Measurements from ENCODE around the gene CD1B.

The CD1B gene

DNA sequence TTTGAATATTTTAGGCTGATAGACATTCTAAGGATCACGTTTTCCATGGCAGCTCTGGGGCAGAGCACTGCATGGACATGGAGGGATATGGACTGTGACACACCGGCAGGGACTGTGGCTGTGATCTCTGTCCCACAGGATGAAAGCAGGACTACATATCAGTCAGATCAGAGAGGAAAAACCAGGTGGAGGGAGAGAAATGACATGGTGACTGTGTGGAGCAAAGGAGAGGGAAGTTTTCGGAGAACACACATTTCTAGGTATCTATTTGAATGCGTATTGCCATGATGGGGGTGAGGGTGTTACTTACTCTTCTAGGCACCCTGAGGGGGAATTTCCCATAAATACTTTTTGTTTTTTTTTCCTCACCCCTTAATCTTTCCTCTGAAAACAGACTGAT, 44.8 kb downstream of the CD1B start:
- TF ChIP-seq, protein P1, sequence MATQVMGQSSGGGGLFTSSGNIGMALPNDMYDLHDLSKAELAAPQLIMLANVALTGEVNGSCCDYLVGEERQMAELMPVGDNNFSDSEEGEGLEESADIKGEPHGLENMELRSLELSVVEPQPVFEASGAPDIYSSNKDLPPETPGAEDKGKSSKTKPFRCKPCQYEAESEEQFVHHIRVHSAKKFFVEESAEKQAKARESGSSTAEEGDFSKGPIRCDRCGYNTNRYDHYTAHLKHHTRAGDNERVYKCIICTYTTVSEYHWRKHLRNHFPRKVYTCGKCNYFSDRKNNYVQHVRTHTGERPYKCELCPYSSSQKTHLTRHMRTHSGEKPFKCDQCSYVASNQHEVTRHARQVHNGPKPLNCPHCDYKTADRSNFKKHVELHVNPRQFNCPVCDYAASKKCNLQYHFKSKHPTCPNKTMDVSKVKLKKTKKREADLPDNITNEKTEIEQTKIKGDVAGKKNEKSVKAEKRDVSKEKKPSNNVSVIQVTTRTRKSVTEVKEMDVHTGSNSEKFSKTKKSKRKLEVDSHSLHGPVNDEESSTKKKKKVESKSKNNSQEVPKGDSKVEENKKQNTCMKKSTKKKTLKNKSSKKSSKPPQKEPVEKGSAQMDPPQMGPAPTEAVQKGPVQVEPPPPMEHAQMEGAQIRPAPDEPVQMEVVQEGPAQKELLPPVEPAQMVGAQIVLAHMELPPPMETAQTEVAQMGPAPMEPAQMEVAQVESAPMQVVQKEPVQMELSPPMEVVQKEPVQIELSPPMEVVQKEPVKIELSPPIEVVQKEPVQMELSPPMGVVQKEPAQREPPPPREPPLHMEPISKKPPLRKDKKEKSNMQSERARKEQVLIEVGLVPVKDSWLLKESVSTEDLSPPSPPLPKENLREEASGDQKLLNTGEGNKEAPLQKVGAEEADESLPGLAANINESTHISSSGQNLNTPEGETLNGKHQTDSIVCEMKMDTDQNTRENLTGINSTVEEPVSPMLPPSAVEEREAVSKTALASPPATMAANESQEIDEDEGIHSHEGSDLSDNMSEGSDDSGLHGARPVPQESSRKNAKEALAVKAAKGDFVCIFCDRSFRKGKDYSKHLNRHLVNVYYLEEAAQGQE (IDR thresholded peaks at IDR 0.05; ENCODE audit: low read depth) = no peak
- TF ChIP-seq TEAD4 (IDR thresholded peaks at IDR 0.05) = no peak

DNA sequence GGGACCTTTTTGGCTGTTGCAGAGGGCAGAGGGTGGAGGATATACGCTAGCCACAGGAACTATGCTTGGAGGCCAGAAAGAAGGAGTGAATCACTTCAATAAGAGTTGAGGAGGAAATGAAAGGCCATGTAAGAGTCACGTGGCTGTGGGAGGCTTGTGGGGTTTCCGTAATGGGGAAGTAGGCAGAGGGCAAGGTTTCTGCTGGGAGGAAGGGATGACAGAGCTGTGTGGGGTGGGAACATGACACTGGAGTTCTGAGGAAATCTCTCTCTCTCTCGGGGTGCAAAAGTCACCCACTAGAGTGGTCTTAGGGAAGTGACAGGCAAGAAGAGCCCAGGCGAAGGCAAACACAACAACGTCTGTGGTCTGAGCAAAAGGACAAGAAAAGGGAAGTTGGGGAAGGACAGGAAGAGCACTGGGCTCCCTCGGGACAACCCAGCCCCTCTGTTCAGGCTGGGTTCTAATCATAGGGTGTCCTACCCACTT, 45.5 kb downstream of the CD1B start:
- TF ChIP-seq RAD21 (IDR thresholded peaks at IDR 0.05; ENCODE audit: low read depth) (no peak), CEBPB (IDR thresholded peaks at IDR 0.05) (no peak), YY1 (IDR thresholded peaks at IDR 0.05; ENCODE audit: low read depth) (no peak), TAF1 (IDR thresholded peaks at IDR 0.05; ENCODE audit: low read depth) (no peak), EP300 (IDR thresholded peaks at IDR 0.05; ENCODE audit: borderline replicate concordance) (no peak), CREB1 (IDR thresholded peaks at IDR 0.05; ENCODE audit: low read depth) (no peak), TCF12 (IDR thresholded peaks at IDR 0.05; ENCODE audit: low read depth) (no peak), EGR1 (IDR thresholded peaks at IDR 0.05) (no peak), TEAD4 (IDR thresholded peaks at IDR 0.05) (no peak), FOXM1 (IDR thresholded peaks at IDR 0.05; ENCODE audit: borderline replicate concordance, low read depth) (no peak)
- TF ChIP-seq, protein P2, sequence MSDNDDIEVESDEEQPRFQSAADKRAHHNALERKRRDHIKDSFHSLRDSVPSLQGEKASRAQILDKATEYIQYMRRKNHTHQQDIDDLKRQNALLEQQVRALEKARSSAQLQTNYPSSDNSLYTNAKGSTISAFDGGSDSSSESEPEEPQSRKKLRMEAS (IDR thresholded peaks at IDR 0.05) = no peak

DNA sequence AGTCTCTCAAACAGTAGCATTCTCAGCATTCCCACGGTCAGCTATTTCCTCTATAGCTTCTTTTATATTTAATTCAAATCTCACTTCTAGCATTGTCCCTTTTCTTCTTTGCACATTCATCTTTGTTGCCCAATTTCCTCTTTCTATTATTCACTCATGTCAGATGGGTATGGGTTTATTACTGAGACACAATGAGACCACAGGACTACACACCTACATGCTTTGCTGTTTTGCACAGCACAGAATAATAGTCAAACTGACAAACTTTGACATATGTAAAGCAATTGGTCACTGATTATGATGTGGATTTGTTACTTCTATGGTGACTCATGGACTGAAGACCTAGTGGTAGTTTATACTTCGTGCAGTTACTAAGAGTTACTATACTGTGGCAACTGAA, 47.4 kb downstream of the CD1B start:
- TF ChIP-seq, protein P2 (IDR thresholded peaks at IDR 0.05) = no peak
- TF ChIP-seq ZBTB7A (IDR thresholded peaks at IDR 0.05; ENCODE audit: low read depth) (no peak), CEBPB (IDR thresholded peaks at IDR 0.05) (no peak), NFIC (IDR thresholded peaks at IDR 0.05) (no peak), CREB1 (IDR thresholded peaks at IDR 0.05; ENCODE audit: low read depth) (no peak), YY1 (IDR thresholded peaks at IDR 0.05; ENCODE audit: low read depth) (no peak), EGR1 (IDR thresholded peaks at IDR 0.05) (no peak)
- TF ChIP-seq, protein P1 (IDR thresholded peaks at IDR 0.05; ENCODE audit: low read depth) = no peak
